Right atrium auricular region (tissue), 2 donors: Measurements from ENCODE around the gene STX7. TPM values are rescaled to one million over a fixed set of nuclear protein-coding genes. Genes with fewer than 3 reads are reported as not detected.

Source experiments
- DNase-seq: peaks from one replicate; pipeline ENCODE4 v3.0.0-alpha.2; 2019; ENCODE audit warnings: low spot score
- H3K27ac ChIP-seq, 2 donors: fragments of 200-600 bp; sonication (generic); 1 replicate in 1 of 2; 2 replicates in 1 of 2; pipeline ENCODE4 v1.5.1; 2016 to 2019
- H3K27me3 ChIP-seq, 2 donors: fragments of 200-600 bp; sonication (generic); one replicate each; pipeline versions ENCODE4 v1.5.1 to v1.6.0; 2017 to 2019
- H3K36me3 ChIP-seq: fragments of 200-600 bp; sonication (generic); one replicate; pipeline ENCODE4 v1.5.1; 2016
- H3K4me1 ChIP-seq, 2 donors: fragments of 200-600 bp; sonication (generic); one replicate each; pipeline versions ENCODE4 v1.5.1 to v1.6.0; 2017 to 2019
- H3K4me3 ChIP-seq, 2 donors: fragments of 200-600 bp; sonication (generic); 1 replicate in 1 of 2; 2 replicates in 1 of 2; pipeline ENCODE4 v1.5.1; 2017 to 2019; ENCODE audit warnings: mild to moderate bottlenecking in 1 of 2, moderate library complexity in 1 of 2
- H3K9me3 ChIP-seq, 2 donors: fragments of 200-600 bp; sonication (generic); one replicate each; pipeline ENCODE4 v1.5.1; 2019
- total RNA-seq, 2 donors: library from RNA; depleted of rRNA; stranded (reverse); fragments of >200 nt; gene quantifications; one replicate each; pipeline ENCODE4 v1.1.0, GENCODE V29; 2016
- TF ChIP-seq, protein P1 (sequence below), 2 donors: fragments of 200-600 bp; sonication (generic); IDR thresholded peaks; one replicate each; pipeline ENCODE4 v1.5.1; 2019; ENCODE audit warnings: antibody characterized with exemption in 2 of 2

Gene STX7
- total RNA-seq, 2 donors from 2014 or later: 27.0 to 39.9 TPM

DNA sequence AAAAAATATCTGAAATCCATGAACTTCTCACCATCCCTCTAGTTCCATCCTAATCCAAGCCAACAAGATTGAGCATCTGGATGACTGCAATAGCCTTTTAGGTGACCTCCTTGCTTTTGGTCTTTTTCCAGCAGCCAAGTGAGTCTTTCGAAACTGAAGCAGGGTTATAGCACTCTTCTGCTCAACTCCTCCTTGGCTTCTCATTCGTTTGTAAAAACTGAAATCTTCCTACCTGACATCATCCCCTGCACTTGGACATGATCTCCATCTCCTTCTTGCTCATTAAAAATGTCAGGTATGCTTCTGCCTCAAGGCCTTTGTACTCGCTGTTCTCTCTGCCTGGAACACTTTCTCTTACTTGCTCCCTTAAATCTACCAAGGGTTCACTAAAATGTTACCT, 46.0 kb downstream of the STX7 start:
- H3K27ac ChIP-seq: no peak overlapping the region
- H3K4me3 ChIP-seq: no peak overlapping the region
- no peaks in the 10 kb centered on the region for H3K27me3 ChIP-seq
- DNase-seq: no peak
- peaks cover 0 to 9% of the 10 kb centered on the region in 2 donors for H3K4me1 ChIP-seq
- no peaks in the 10 kb centered on the region for H3K9me3 ChIP-seq
- peaks cover 57% of the 10 kb centered on the region for H3K36me3 ChIP-seq
- TF ChIP-seq, protein P1, sequence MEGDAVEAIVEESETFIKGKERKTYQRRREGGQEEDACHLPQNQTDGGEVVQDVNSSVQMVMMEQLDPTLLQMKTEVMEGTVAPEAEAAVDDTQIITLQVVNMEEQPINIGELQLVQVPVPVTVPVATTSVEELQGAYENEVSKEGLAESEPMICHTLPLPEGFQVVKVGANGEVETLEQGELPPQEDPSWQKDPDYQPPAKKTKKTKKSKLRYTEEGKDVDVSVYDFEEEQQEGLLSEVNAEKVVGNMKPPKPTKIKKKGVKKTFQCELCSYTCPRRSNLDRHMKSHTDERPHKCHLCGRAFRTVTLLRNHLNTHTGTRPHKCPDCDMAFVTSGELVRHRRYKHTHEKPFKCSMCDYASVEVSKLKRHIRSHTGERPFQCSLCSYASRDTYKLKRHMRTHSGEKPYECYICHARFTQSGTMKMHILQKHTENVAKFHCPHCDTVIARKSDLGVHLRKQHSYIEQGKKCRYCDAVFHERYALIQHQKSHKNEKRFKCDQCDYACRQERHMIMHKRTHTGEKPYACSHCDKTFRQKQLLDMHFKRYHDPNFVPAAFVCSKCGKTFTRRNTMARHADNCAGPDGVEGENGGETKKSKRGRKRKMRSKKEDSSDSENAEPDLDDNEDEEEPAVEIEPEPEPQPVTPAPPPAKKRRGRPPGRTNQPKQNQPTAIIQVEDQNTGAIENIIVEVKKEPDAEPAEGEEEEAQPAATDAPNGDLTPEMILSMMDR (IDR thresholded peaks at IDR 0.05): no peak

DNA sequence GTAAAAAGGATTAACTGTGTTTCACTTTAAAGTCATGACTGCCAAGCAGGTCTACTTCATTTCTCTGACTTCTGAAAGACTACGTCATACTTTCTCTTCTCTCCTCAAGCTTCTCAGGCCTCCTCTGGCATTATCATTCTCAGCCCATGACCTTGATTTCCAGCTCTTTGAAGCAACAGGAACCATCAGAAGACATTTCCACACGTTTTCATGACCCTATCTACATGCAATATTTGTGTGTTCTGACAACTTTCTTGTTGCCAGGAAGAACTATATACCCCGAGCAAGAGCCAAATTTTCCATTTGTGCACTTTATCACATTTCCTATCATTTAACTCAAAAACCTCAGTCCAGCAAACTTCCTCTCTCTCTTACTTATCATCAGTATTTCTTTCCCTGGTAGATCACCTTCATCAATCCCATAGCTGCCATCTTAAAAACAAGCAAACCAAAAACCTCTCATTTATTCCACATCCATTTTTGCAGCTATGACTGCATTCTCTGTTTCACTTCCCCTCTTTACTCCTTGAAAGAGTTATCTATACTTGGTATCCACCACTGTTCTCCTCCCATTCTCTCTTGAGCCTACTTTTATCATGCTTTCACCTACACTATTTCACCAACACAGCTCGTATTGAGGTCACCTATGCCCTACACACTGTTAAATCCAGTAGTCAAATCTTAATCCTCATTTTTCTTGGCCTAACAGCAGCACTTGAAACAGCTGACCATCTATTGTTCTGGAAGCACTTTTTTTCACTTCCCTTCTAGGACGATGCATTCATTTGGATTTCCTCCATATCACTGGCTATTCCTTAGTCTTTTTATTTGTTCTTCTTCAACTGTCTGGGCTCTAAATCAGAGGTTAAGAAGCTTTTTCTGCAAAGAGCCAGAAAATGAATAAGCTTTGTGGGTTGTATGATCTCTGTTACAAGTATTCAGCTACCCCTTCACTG, 47.1 kb downstream of the STX7 start:
- Histone ChIP-seq H3K4me1 (peaks cover 0 to 9% of the 10 kb centered on the region in 2 donors), H3K9me3 (no peaks in the 10 kb centered on the region), H3K4me3 (no peak overlapping the region), H3K27ac (no peak overlapping the region), H3K27me3 (no peaks in the 10 kb centered on the region), H3K36me3 (peaks cover 60% of the 10 kb centered on the region)
- TF ChIP-seq, protein P1 (IDR thresholded peaks at IDR 0.05): no peak
- DNase-seq: no peak

DNA sequence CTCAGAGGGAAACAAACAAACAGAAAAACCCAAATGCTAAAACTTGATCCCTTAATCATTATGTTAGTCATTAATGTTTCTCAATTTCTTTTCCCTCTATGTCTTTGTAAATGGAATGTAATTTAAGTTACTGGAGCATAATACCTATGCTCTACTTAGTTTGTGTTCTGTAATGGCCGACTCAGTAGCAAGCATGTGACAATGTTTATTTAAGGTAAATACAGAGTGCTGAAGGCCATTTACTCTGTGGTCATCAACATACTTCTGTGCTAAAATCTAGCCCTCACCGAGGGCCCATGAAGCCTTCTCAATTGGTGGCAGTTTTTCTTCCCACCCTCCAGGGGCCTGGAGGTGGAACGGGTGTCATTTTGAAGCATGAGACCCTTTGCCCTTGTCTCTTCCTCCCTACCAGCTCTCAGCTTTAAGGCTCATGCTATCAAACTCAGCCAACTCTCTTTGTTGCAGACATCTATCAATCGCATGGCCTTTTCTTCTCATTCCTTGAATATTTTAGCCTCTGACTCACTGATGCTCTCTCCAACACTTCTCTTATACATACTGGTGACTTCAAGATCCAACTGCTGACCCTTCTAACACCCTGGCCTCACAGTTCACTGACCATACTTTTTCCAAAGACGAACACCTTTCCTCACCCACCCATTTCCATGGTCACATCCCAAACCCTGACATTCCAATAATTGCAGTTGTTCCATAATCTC, 48.2 kb downstream of the STX7 start:
- TF ChIP-seq, protein P1 (IDR thresholded peaks at IDR 0.05): no peak
- no peak for DNase-seq
- H3K4me3 ChIP-seq: no peak overlapping the region
- peaks cover 59% of the 10 kb centered on the region for H3K36me3 ChIP-seq
- H3K4me1 ChIP-seq: peaks cover 0 to 9% of the 10 kb centered on the region in 2 donors
- no peaks in the 10 kb centered on the region for H3K27me3 ChIP-seq
- no peak overlapping the region for H3K27ac ChIP-seq
- no peaks in the 10 kb centered on the region for H3K9me3 ChIP-seq

- TF ChIP-seq, protein P1 (IDR thresholded peaks at IDR 0.05): no peak
- Histone ChIP-seq H3K4me3 (no peak overlapping the region), H3K36me3 (peaks cover 54% of the 10 kb centered on the region), H3K27me3 (no peaks in the 10 kb centered on the region), H3K9me3 (no peaks in the 10 kb centered on the region), H3K27ac (no peak overlapping the region), H3K4me1 (peaks cover 0 to 13% of the 10 kb centered on the region in 2 donors)
- no peak for DNase-seq
These were observed 51.0 kb downstream of the STX7 start for GRCh38 chr6:132461958-132462357.

DNA sequence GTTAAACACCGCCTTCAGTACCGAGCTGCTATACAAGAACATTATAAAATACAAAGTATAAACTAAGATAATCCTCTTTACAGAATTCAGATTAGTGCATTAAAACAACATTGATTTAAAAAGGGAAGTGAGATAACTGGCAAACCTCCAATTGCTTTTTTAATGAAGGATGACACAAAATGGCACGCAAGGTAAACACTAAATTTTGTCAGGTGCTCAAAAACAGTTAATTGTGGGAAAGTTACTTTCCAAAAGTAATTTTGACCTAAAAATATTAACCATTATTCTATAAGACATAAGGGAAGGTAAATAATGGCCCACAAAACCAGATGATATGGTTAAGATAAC, 53.3 kb downstream of the STX7 start:
- no peaks in the 10 kb centered on the region for H3K9me3 ChIP-seq
- H3K27me3 ChIP-seq: no peaks in the 10 kb centered on the region
- TF ChIP-seq, protein P1 (IDR thresholded peaks at IDR 0.05): no peak
- H3K36me3 ChIP-seq: peaks cover 45% of the 10 kb centered on the region
- no peak overlapping the region for H3K27ac ChIP-seq
- H3K4me1 ChIP-seq: peaks cover 0 to 11% of the 10 kb centered on the region in 2 donors
- H3K4me3 ChIP-seq: no peak overlapping the region
- DNase-seq: no peak
